ENCODE data around the gene CALD1. TPM values are rescaled to one million over a fixed set of nuclear protein-coding genes. Genes with fewer than 3 reads are reported as not detected.

The CALD1 gene
- total RNA-seq, 1 experiment from 2014 or later: 107 TPM

DNA sequence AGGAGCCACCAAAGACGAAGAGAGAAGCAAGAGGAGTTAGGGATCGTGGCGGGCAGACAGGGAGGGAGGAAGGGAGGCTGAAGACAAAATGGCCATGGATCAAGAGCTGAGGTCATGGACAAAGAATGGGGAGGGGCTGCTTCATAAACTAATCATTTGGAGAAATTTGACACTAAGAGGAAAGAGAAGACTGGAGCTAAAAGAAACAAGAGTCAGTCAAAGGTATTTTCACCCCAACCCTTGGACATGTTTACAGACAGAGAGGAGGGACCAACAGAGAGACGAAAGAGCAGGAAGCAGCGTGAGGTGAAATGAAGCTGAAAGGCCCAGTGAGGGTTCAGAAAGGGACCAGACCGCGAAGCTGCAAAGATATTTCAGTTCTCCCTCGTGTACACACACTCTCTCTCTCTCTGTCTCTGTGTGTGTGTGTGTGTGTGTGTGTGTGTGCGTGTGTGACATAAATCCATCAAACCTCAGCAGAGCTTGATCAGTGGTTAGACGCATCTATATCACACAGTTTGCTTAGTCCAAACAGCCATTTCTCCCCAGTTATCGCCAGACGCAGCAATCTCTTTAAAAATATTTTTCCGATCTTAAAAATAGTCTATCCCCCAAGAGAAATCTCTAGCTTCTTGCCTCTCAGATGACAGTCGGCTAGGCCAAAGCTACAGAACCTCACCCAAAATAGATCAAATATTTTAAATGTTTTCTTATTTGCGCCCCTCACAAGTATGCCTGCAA lies 12.5 kb upstream of the CALD1 start:
- Histone ChIP-seq H4K91ac (ENCODE audit: insufficient read length, low read depth, low read length) (no peak overlapping the region), H2BK20ac (ENCODE audit: low read depth, low read length, poor library complexity, severe bottlenecking) (no peak overlapping the region), H3K4me2 (ENCODE audit: insufficient read depth, insufficient read length, low read length) (no peak overlapping the region), H3K23me2 (ENCODE audit: insufficient read length, low read depth, low read length, poor library complexity, severe bottlenecking) (no peaks in the 10 kb centered on the region), H3K9me3 (ENCODE audit: control insufficient read depth, low read depth, low read length) (no peaks in the 10 kb centered on the region), H2BK5ac (ENCODE audit: insufficient read length, low read length) (no peak overlapping the region), H2AK5ac (ENCODE audit: insufficient read length, low read length) (no peak overlapping the region), H3K4ac (ENCODE audit: low read depth, low read length) (no peak overlapping the region), H3K4me1 (ENCODE audit: insufficient read depth, low read length) (no peaks in the 10 kb centered on the region), H4K5ac (ENCODE audit: insufficient read length, low read depth, low read length) (no peak overlapping the region), H2BK15ac (ENCODE audit: low read depth, low read length) (no peak overlapping the region), H3T11ph (ENCODE audit: low read length) (no peak overlapping the region), H3K14ac (ENCODE audit: insufficient read depth, low read length) (no peak overlapping the region), H3K27ac (ENCODE audit: insufficient read length, low read depth, low read length) (no peak overlapping the region), H2BK12ac (ENCODE audit: insufficient read length, low read depth, low read length) (no peak overlapping the region), H3K56ac (ENCODE audit: insufficient read length, low read depth, low read length) (no peak overlapping the region), H3K79me2 (ENCODE audit: insufficient read depth, low read length) (no peaks in the 10 kb centered on the region), H3K79me1 (ENCODE audit: insufficient read depth, low read depth, low read length, poor library complexity, severe bottlenecking) (no peaks in the 10 kb centered on the region), H2AFZ (ENCODE audit: low read length) (no peak overlapping the region), H3K27me3 (ENCODE audit: insufficient read depth, low read length) (no peaks in the 10 kb centered on the region), H2BK120ac (ENCODE audit: low read depth, low read length, poor library complexity, severe bottlenecking) (no peak overlapping the region), H4K20me1 (ENCODE audit: control insufficient read depth, insufficient read depth, insufficient read length) (no peaks in the 10 kb centered on the region), H3K18ac (ENCODE audit: insufficient read length, low read depth, low read length) (no peak overlapping the region), H4K8ac (replicated peaks; ENCODE audit: insufficient read length, low read depth, low read length) (no peak overlapping the region), H3K9ac (ENCODE audit: extremely low read depth, insufficient read length, low read length) (no peak overlapping the region), H3K23ac (ENCODE audit: insufficient read length, low read depth, low read length) (no peak overlapping the region)
- Mint-ChIP-seq H3K27ac (no peak overlapping the region), H3K9me3 (no peaks in the 10 kb centered on the region), H3K36me3 (ENCODE audit: insufficient read depth in 1 of 3, low read depth in 3 of 3) (no peaks in the 10 kb centered on the region), H3K4me1 (peaks cover 12 to 13% of the 10 kb centered on the region in 2 experiments), H3K4me3 (no peak overlapping the region), H3K27me3 (ENCODE audit: low read depth) (peaks cover 2% of the 10 kb centered on the region)
- WGBS (ENCODE audit: extremely low coverage, insufficient read length, low lambda C conversion rate): no CpG with 5 or more reads among the region's 15 CpGs
- no peak for DNase-seq
- TF ChIP-seq, protein P1, sequence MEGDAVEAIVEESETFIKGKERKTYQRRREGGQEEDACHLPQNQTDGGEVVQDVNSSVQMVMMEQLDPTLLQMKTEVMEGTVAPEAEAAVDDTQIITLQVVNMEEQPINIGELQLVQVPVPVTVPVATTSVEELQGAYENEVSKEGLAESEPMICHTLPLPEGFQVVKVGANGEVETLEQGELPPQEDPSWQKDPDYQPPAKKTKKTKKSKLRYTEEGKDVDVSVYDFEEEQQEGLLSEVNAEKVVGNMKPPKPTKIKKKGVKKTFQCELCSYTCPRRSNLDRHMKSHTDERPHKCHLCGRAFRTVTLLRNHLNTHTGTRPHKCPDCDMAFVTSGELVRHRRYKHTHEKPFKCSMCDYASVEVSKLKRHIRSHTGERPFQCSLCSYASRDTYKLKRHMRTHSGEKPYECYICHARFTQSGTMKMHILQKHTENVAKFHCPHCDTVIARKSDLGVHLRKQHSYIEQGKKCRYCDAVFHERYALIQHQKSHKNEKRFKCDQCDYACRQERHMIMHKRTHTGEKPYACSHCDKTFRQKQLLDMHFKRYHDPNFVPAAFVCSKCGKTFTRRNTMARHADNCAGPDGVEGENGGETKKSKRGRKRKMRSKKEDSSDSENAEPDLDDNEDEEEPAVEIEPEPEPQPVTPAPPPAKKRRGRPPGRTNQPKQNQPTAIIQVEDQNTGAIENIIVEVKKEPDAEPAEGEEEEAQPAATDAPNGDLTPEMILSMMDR (conservative IDR thresholded peaks at IDR 0.05): no peak

Data from H9 (cell line).